ENCODE data around the gene CDC42BPA. TPM values are rescaled to one million over a fixed set of nuclear protein-coding genes. Genes with fewer than 3 reads are reported as not detected.
"Not testable (repeated sequence)": the region's sequence is repeated elsewhere in the genome, so short reads cannot be mapped to it uniquely, and the experiment has no call there.

CDC42BPA gene
- total and polyA plus RNA-seq, 2 experiments from 2014 or later: 28.6 to 39.1 TPM

GRCh38 chr1:227357171-227357926 is 39.1 kb upstream of the CDC42BPA start:
- peak overlapping the region; percentile 17; the same call in 1 of the 2 replicates for H2AFZ ChIP-seq
- in situ Hi-C loops (cut with MboI): no loop called here

DNA sequence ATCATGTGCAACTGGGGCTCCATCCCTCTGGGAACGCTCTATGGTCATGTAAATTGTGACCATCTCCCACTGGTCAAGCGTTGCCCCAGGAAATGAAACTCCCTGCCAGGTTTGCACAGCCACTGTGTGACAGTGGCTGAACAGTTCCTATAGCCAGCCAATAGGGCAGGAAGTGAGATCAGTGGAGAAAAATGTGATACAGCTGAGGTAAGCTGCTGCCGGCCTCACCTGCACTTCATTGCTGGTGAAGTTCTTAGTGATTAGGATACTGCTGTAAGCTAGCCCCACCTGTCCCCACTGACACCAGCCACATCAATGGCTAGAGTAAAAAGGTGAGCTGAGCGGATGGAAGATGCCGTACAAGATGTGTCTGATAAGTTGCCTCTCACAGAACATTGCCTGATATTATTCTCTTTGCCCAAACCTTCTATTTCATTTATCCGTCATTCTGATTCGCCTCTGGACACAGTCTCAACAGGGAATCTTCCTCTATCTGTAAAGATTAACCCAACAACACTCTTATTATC is 38.4 kb upstream of the CDC42BPA start:
- peak overlapping the region; percentile 67 for H3K4me2 ChIP-seq (ENCODE audit: unreplicated experiment)
- TF ChIP-seq EZH2phosphoT487 (IDR thresholded peaks at IDR 0.05; ENCODE audit: insufficient read depth, low read depth): no peak
- TF ChIP-seq EZH2 (IDR thresholded peaks at IDR 0.05; ENCODE audit: insufficient read depth, poor library complexity, severe bottlenecking): no peak
- H3K36me3 ChIP-seq (ENCODE audit: low read depth): no peaks in the 10 kb centered on the region
- no peak overlapping the region for H3K9ac ChIP-seq
- WGBS, 2 experiments (ENCODE audit: low coverage in 1 of 2, low lambda C conversion rate in 2 of 2, missing lambda C conversion rate in 2 of 2): 84 to 85% methylated on average over 7 of the region's 7 CpGs
- H3K27me3 ChIP-seq (replicated peaks; ENCODE audit: insufficient read depth): no peaks in the 10 kb centered on the region
- no peak overlapping the region for H2AFZ ChIP-seq
- H4K20me1 ChIP-seq (ENCODE audit: insufficient read depth): no peaks in the 10 kb centered on the region
- peaks cover 20% of the 10 kb centered on the region for H3F3A ChIP-seq (ENCODE audit: insufficient read depth)
- no peaks in the 10 kb centered on the region for H3K79me2 ChIP-seq (ENCODE audit: insufficient read depth)
- H3K4me3 ChIP-seq: 0 out of 2 replicates have a peak overlapping the region, but pooled peaks have one; percentile 31
- DNase-seq: no peak
- peaks cover 23% of the 10 kb centered on the region for H3K4me1 ChIP-seq (ENCODE audit: insufficient read depth)
- H3K9me3 ChIP-seq (ENCODE audit: low read depth): no peaks in the 10 kb centered on the region
- H3K9me2 ChIP-seq (ENCODE audit: insufficient read depth): no peaks in the 10 kb centered on the region
- in situ Hi-C loops (cut with MboI): no loop called here
- peak overlapping the region; percentile 54 for H3K27ac ChIP-seq

More at GRCh38 chr1:227357171-227357926, 39.1 kb upstream of the CDC42BPA start:
- H3K9me3 ChIP-seq (ENCODE audit: low read depth): no peaks in the 10 kb centered on the region
- WGBS, 2 experiments (ENCODE audit: low coverage in 1 of 2, low lambda C conversion rate in 2 of 2, missing lambda C conversion rate in 2 of 2): 4 to 11% methylated on average over 7 of the region's 7 CpGs
- DNase-seq: peak; percentile 88
- no peaks in the 10 kb centered on the region for H3K9me2 ChIP-seq (ENCODE audit: insufficient read depth)
- no peaks in the 10 kb centered on the region for H4K20me1 ChIP-seq (ENCODE audit: insufficient read depth)
- H3K79me2 ChIP-seq (ENCODE audit: insufficient read depth): no peaks in the 10 kb centered on the region
- H3K9ac ChIP-seq: no peak overlapping the region
- TF ChIP-seq EZH2phosphoT487 (IDR thresholded peaks at IDR 0.05; ENCODE audit: insufficient read depth, low read depth) (no peak), EZH2 (IDR thresholded peaks at IDR 0.05; ENCODE audit: insufficient read depth, poor library complexity, severe bottlenecking) (no peak)
- H3K27me3 ChIP-seq (replicated peaks; ENCODE audit: insufficient read depth): no peaks in the 10 kb centered on the region
- peak overlapping the region; percentile 54 for H3K27ac ChIP-seq
- H3K4me2 ChIP-seq (ENCODE audit: unreplicated experiment): peak overlapping the region; percentile 67
- peak overlapping the region; percentile 31; the same call in 1 of the 2 replicates for H3K4me3 ChIP-seq
- H3F3A ChIP-seq (ENCODE audit: insufficient read depth): peaks cover 17% of the 10 kb centered on the region
- peaks cover 20% of the 10 kb centered on the region for H3K4me1 ChIP-seq (ENCODE audit: insufficient read depth)
- no peaks in the 10 kb centered on the region for H3K36me3 ChIP-seq (ENCODE audit: low read depth)

DNA sequence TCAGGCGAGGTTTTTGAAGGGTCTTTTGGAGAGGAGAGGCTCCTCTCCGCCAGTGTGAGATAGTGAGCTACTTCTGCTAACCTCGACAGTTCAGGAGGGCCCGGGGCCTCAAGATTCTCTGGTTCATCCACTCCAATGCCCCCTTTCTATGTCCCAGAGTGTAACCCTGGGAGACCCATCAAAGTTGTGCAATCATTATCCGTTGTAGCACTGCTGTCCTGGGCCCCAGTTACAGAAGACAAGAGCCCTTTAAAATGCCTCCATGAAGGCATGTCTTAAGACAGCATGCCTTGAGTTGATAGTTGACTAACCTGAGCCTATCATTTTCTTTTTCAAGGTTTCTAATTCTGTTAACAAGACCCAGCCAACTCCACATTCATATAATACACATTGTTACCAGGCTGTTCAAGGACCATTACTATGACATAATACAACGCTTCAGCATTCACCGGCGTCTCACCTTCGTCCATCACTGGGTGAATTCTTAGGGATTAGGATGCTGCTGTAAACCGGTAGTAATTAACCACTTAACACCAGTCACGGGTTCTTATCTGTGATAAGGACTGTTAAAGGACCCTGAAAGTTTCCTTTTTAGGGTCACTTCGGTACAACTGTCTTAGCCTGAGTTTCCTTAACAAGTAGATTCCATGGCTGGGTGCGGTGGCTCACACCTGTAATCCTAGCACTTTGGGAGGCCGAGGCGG is 37.4 kb upstream of the CDC42BPA start:
- 96 to 97% methylated on average over 15 of the region's 15 CpGs for WGBS, 2 experiments (ENCODE audit: low coverage in 1 of 2, low lambda C conversion rate in 2 of 2, missing lambda C conversion rate in 2 of 2)
- TF ChIP-seq EZH2 (IDR thresholded peaks at IDR 0.05; ENCODE audit: insufficient read depth, poor library complexity, severe bottlenecking): no peak
- TF ChIP-seq EZH2phosphoT487 (IDR thresholded peaks at IDR 0.05; ENCODE audit: insufficient read depth, low read depth): no peak
- in situ Hi-C loops (cut with MboI): no loop called here

DNA sequence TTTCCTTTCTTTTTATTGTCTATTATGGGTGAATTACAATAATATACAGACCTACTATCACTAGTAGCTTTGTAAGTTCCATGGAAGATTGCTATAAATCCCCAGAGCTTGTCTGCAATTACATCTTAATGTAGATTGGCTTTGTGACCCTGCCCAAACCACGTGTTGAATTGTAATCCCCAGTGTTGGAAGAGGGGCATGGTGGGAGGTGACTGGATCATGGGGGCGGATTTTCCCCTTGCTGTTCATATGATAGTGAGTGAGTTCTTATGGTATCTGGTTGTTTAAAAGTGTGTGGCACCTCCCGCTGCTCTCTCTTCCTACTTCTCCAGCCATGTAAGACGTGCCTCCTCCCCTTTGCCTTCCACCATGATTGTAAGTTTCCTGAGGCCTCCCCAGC is 34.9 kb upstream of the CDC42BPA start:
- no peak overlapping the region for H3K27ac ChIP-seq
- H3K9me2 ChIP-seq (ENCODE audit: insufficient read depth): no peaks in the 10 kb centered on the region
- TF ChIP-seq EZH2 (IDR thresholded peaks at IDR 0.05; ENCODE audit: insufficient read depth, poor library complexity, severe bottlenecking) (no peak), EZH2phosphoT487 (IDR thresholded peaks at IDR 0.05; ENCODE audit: insufficient read depth, low read depth) (no peak)
- WGBS, 2 experiments (ENCODE audit: low coverage in 1 of 2, low lambda C conversion rate in 2 of 2, missing lambda C conversion rate in 2 of 2): 80 to 88% methylated on average over 4 of the region's 4 CpGs
- no peaks in the 10 kb centered on the region for H3K79me2 ChIP-seq (ENCODE audit: insufficient read depth)
- H3K4me2 ChIP-seq (ENCODE audit: unreplicated experiment): no peak overlapping the region
- DNase-seq: no peak
- no peaks in the 10 kb centered on the region for H3K9me3 ChIP-seq (ENCODE audit: low read depth)
- no peaks in the 10 kb centered on the region for H3K27me3 ChIP-seq (replicated peaks; ENCODE audit: insufficient read depth)
- no peak overlapping the region for H2AFZ ChIP-seq
- in situ Hi-C loops (cut with MboI): no loop called here
- peaks cover 27% of the 10 kb centered on the region for H3F3A ChIP-seq (ENCODE audit: insufficient read depth)
- H3K4me3 ChIP-seq: no peak overlapping the region
- H3K4me1 ChIP-seq (ENCODE audit: insufficient read depth): peaks cover 28% of the 10 kb centered on the region
- no peaks in the 10 kb centered on the region for H3K36me3 ChIP-seq (ENCODE audit: low read depth)
- no peak overlapping the region for H3K9ac ChIP-seq
- no peaks in the 10 kb centered on the region for H4K20me1 ChIP-seq (ENCODE audit: insufficient read depth)

More for the DNA sequence above, 37.4 kb upstream of the CDC42BPA start:
- no peaks in the 10 kb centered on the region for H3K9me3 ChIP-seq (ENCODE audit: low read depth)
- H3K4me3 ChIP-seq: no peak overlapping the region
- H3K79me2 ChIP-seq (ENCODE audit: insufficient read depth): no peaks in the 10 kb centered on the region
- DNase-seq: no peak
- no peak overlapping the region for H3K4me2 ChIP-seq (ENCODE audit: unreplicated experiment)
- no peaks in the 10 kb centered on the region for H4K20me1 ChIP-seq (ENCODE audit: insufficient read depth)
- H3K4me1 ChIP-seq (ENCODE audit: insufficient read depth): peaks cover 28% of the 10 kb centered on the region
- no peak overlapping the region for H3K9ac ChIP-seq
- H3K36me3 ChIP-seq (ENCODE audit: low read depth): no peaks in the 10 kb centered on the region
- H3K9me2 ChIP-seq (ENCODE audit: insufficient read depth): no peaks in the 10 kb centered on the region
- H2AFZ ChIP-seq: no peak overlapping the region
- H3K27ac ChIP-seq: no peak overlapping the region
- peaks cover 27% of the 10 kb centered on the region for H3F3A ChIP-seq (ENCODE audit: insufficient read depth)
- no peaks in the 10 kb centered on the region for H3K27me3 ChIP-seq (replicated peaks; ENCODE audit: insufficient read depth)

DNA sequence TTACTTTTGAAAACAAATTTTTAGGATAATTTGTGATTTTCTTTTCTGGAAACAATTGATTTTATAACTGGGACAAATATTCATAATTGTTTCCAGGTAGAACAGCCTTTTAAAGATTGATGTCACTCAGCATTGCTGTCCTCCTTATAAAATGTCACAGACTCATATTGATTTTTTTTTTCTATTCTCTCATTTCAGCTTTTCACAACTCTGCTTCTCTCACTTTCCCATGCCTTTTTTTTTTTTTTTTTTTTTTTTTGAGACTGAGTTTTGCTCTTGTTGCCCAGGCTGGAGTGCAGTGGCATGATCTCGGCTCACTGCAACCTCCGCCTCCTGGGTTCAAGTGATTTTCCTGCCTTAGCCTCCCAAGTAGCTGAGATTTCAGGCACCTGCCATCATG is 33.9 kb upstream of the CDC42BPA start:
- H3K9me3 ChIP-seq (ENCODE audit: low read depth); H3K79me2 ChIP-seq (ENCODE audit: insufficient read depth); H3K4me3 ChIP-seq; H3K36me3 ChIP-seq (ENCODE audit: low read depth); H3K9ac ChIP-seq; H3K27me3 ChIP-seq (replicated peaks; ENCODE audit: insufficient read depth); in situ Hi-C loops (cut with MboI); H3K9me2 ChIP-seq (ENCODE audit: insufficient read depth); H4K20me1 ChIP-seq (ENCODE audit: insufficient read depth); DNase-seq; H3K27ac ChIP-seq; H2AFZ ChIP-seq; H3K4me2 ChIP-seq (ENCODE audit: unreplicated experiment): not testable (repeated sequence)
- WGBS, 2 experiments (ENCODE audit: low coverage in 1 of 2, low lambda C conversion rate in 2 of 2, missing lambda C conversion rate in 2 of 2): 96 to 100% methylated on average over 2 of the region's 2 CpGs
- peaks cover 18% of the 10 kb centered on the region for H3K4me1 ChIP-seq (ENCODE audit: insufficient read depth)
- H3F3A ChIP-seq (ENCODE audit: insufficient read depth): peaks cover 19% of the 10 kb centered on the region; the same call in 1 of the 2 replicates

Measured in GM23248 (cell line).